Immature natural killer cell (primary cell): ENCODE results near the gene FAM114A2. TPM values are rescaled to one million over a fixed set of nuclear protein-coding genes. Genes with fewer than 3 reads are reported as not detected.

ENCODE experiments used
- polyA plus RNA-seq, 3 donors: library from polyadenylated mRNA; unstranded; fragments of 300-500 nt; fragmentation: Illumina TruSeq; gene quantifications; one replicate each; pipeline ENCODE4 v1.2.3, GENCODE V29; 2021

The FAM114A2 gene
- polyA plus RNA-seq, 3 donors from 2014 or later = 11.5 to 20.1 (median 12.7) TPM

Other genes with a start within 250 kb of the FAM114A2 start
- 10 to 100 TPM in 1 of 3 donors, 1 to 10 TPM in 2; 4.6 to 14.1 (median 6.0) TPM for gene MFAP3, start 57 bp upstream of the FAM114A2 start, polyA plus RNA-seq
- gene GALNT10, start 151.8 kb upstream of the FAM114A2 start, polyA plus RNA-seq = 10 to 100 TPM; 10.4 to 42.8 (median 24.7) TPM